ENCODE measurements around the gene ABLIM1. TPM values are rescaled to one million over a fixed set of nuclear protein-coding genes. Genes with fewer than 3 reads are reported as not detected.

Gene ABLIM1
- polyA plus RNA-seq, 3 donors = 0.33 to 0.91 (median 0.57) TPM

DNA sequence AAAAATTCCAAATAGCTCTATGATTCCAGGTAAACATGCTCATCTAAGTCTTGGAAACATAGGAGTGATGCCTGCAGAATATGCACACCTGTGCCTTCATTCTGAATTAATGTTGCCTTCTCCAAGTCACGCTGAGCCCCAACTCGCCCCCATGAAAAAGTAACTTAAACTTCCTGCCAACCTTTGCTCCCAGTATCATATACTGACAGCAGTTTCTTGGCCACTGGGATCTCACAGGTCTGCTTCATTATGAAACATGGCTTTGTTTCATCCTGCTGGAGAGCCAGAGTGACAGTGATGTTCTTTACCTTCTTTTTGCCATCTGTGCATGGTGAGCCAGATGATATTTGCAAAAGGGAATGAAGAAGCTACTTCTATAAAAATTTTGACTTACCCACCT lies 34.9 kb downstream of the ABLIM1 start:
- no peak overlapping the region for H3K4me3 ChIP-seq (replicated peaks in 1 of 3; ENCODE audit: low read depth in 2 of 3, low read length in 3 of 3)
- no peaks in the 10 kb centered on the region for H3K9me3 ChIP-seq (replicated peaks in 1 of 2; ENCODE audit: control insufficient read depth in 1 of 2, insufficient read depth in 1 of 2, low read length in 2 of 2)
- no peaks in the 10 kb centered on the region for H3K4me1 ChIP-seq (ENCODE audit: control insufficient read depth in 1 of 2, insufficient read depth in 2 of 2, low read length in 2 of 2)
- H3K4me3 Mint-ChIP-seq = no peak overlapping the region
- H3K27ac ChIP-seq (ENCODE audit: low read depth in 1 of 2, low read length in 2 of 2) = no peak overlapping the region
- TF ChIP-seq, protein P1, sequence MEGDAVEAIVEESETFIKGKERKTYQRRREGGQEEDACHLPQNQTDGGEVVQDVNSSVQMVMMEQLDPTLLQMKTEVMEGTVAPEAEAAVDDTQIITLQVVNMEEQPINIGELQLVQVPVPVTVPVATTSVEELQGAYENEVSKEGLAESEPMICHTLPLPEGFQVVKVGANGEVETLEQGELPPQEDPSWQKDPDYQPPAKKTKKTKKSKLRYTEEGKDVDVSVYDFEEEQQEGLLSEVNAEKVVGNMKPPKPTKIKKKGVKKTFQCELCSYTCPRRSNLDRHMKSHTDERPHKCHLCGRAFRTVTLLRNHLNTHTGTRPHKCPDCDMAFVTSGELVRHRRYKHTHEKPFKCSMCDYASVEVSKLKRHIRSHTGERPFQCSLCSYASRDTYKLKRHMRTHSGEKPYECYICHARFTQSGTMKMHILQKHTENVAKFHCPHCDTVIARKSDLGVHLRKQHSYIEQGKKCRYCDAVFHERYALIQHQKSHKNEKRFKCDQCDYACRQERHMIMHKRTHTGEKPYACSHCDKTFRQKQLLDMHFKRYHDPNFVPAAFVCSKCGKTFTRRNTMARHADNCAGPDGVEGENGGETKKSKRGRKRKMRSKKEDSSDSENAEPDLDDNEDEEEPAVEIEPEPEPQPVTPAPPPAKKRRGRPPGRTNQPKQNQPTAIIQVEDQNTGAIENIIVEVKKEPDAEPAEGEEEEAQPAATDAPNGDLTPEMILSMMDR (IDR thresholded peaks at IDR 0.05) = no peak
- H3K79me2 ChIP-seq (ENCODE audit: insufficient read depth, low read length) = no peaks in the 10 kb centered on the region
- peaks cover 0 to 3% (median 2%) of the 10 kb centered on the region in 3 donors for H3K27me3 Mint-ChIP-seq (ENCODE audit: low read depth in 3 of 3)
- no peaks in the 10 kb centered on the region for H3K36me3 ChIP-seq (replicated peaks in 1 of 2; ENCODE audit: control insufficient read depth in 1 of 2, insufficient read depth in 2 of 2, low read length in 2 of 2)
- H3K4me1 Mint-ChIP-seq = no peaks in the 10 kb centered on the region
- peaks cover 0 to 2% (median 0%) of the 10 kb centered on the region in 7 donors for H3K9me3 Mint-ChIP-seq
- no peak overlapping the region for H3K9ac ChIP-seq (ENCODE audit: insufficient read depth, low read length, poor library complexity, severe bottlenecking)
- H3K4me2 ChIP-seq (replicated peaks; ENCODE audit: extremely low read depth, low read length, poor library complexity, severe bottlenecking) = no peak overlapping the region
- H3K36me3 Mint-ChIP-seq = no peaks in the 10 kb centered on the region
- H2AFZ ChIP-seq (ENCODE audit: insufficient read depth, low read depth, low read length, poor library complexity, severe bottlenecking) = no peak overlapping the region
- no peak for DNase-seq
- 100% methylated on average over 2 of the region's 2 CpGs for WGBS (ENCODE audit: insufficient coverage)
- H4K20me1 ChIP-seq (ENCODE audit: insufficient read depth, low read length) = no peaks in the 10 kb centered on the region
- H3K27ac Mint-ChIP-seq = no peak overlapping the region
- intact Hi-C loops (cut with micrococcal nuclease) = no loop called here
- H3K27me3 ChIP-seq (ENCODE audit: control insufficient read depth in 2 of 2, insufficient read depth in 2 of 2, low read length in 2 of 2) = no peaks in the 10 kb centered on the region

DNA sequence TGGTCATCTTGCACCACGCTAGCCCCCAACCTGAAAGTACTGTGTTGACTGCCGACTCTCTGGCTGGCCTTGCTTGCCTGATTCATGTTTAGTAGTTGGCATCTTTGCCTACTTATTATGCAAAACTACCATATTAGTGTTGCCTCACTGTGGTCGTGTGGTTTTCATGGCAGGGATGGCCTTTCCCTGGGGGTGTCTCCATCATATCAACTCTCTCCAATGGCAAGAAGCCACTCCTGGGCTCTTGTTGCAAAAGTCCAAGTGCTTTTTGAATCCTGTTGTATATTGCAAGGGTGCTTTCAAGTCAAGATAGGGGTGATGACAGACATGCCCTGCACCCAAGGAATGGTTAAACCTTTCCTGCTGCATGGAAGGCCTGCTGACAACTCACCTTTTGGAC lies 39.4 kb downstream of the ABLIM1 start:
- H4K20me1 ChIP-seq (ENCODE audit: insufficient read depth, low read length) = no peaks in the 10 kb centered on the region
- H2AFZ ChIP-seq (ENCODE audit: insufficient read depth, low read depth, low read length, poor library complexity, severe bottlenecking) = no peak overlapping the region
- no peak overlapping the region for H3K9ac ChIP-seq (ENCODE audit: insufficient read depth, low read length, poor library complexity, severe bottlenecking)
- no peaks in the 10 kb centered on the region for H3K4me1 Mint-ChIP-seq
- H3K9me3 Mint-ChIP-seq = peaks cover 0 to 2% (median 0%) of the 10 kb centered on the region in 7 donors
- H3K79me2 ChIP-seq (ENCODE audit: insufficient read depth, low read length) = no peaks in the 10 kb centered on the region
- H3K4me3 ChIP-seq (replicated peaks in 1 of 3; ENCODE audit: low read depth in 2 of 3, low read length in 3 of 3) = no peak overlapping the region
- H3K27me3 Mint-ChIP-seq (ENCODE audit: low read depth in 3 of 3) = peaks cover 0 to 2% (median 2%) of the 10 kb centered on the region in 3 donors
- no peak overlapping the region for H3K4me2 ChIP-seq (replicated peaks; ENCODE audit: extremely low read depth, low read length, poor library complexity, severe bottlenecking)
- intact Hi-C loops (cut with micrococcal nuclease) = no loop called here
- DNase-seq = no peak
- no peak overlapping the region for H3K27ac Mint-ChIP-seq
- TF ChIP-seq, protein P1 (IDR thresholded peaks at IDR 0.05) = no peak
- H3K27me3 ChIP-seq (ENCODE audit: control insufficient read depth in 2 of 2, insufficient read depth in 2 of 2, low read length in 2 of 2) = no peaks in the 10 kb centered on the region
- no peaks in the 10 kb centered on the region for H3K9me3 ChIP-seq (replicated peaks in 1 of 2; ENCODE audit: control insufficient read depth in 1 of 2, insufficient read depth in 1 of 2, low read length in 2 of 2)
- H3K36me3 Mint-ChIP-seq = no peaks in the 10 kb centered on the region
- H3K4me3 Mint-ChIP-seq = no peak overlapping the region
- 100% methylated on average over 1 of the region's 3 CpGs for WGBS (ENCODE audit: insufficient coverage)
- H3K27ac ChIP-seq (ENCODE audit: low read depth in 1 of 2, low read length in 2 of 2) = no peak overlapping the region
- H3K4me1 ChIP-seq (ENCODE audit: control insufficient read depth in 1 of 2, insufficient read depth in 2 of 2, low read length in 2 of 2) = no peaks in the 10 kb centered on the region
- H3K36me3 ChIP-seq (replicated peaks in 1 of 2; ENCODE audit: control insufficient read depth in 1 of 2, insufficient read depth in 2 of 2, low read length in 2 of 2) = no peaks in the 10 kb centered on the region

Data from CD14-positive monocyte (primary cell).